ENCODE data around the gene AHCY.
"Not testable (repeated sequence)": the region's sequence is repeated elsewhere in the genome, so short reads cannot be mapped to it uniquely, and the experiment has no call there.

Gene AHCY

GRCh38 chr20:34294563-34294962, 8.6 kb downstream of the AHCY start:
- Histone ChIP-seq H3K27ac (ENCODE audit: low read depth, low read length) (no peak overlapping the region), H3K4me1 (ENCODE audit: control insufficient read depth, insufficient read depth, low read length) (no peaks in the 10 kb centered on the region), H3K9me3 (ENCODE audit: control insufficient read depth, insufficient read depth, low read depth, low read length) (no peaks in the 10 kb centered on the region), H3K27me3 (ENCODE audit: control insufficient read depth, insufficient read depth, low read length) (no peaks in the 10 kb centered on the region), H3K4me3 (ENCODE audit: low read depth, low read length) (no peak overlapping the region), H3K36me3 (ENCODE audit: control insufficient read depth, insufficient read depth, low read length) (peaks cover 75% of the 10 kb centered on the region), H3K9ac (ENCODE audit: low read length) (no peak overlapping the region)

GRCh38 chr20:34293589-34293988, 9.6 kb downstream of the AHCY start:
- H3K36me3 ChIP-seq (ENCODE audit: control insufficient read depth, insufficient read depth, low read length) = peaks cover 75% of the 10 kb centered on the region
- H3K27me3 ChIP-seq (ENCODE audit: control insufficient read depth, insufficient read depth, low read length) = no peaks in the 10 kb centered on the region
- H3K4me1 ChIP-seq (ENCODE audit: control insufficient read depth, insufficient read depth, low read length) = no peaks in the 10 kb centered on the region
- no peak overlapping the region for H3K4me3 ChIP-seq (ENCODE audit: low read depth, low read length)
- H3K9me3 ChIP-seq (ENCODE audit: control insufficient read depth, insufficient read depth, low read depth, low read length) = no peaks in the 10 kb centered on the region
- H3K27ac ChIP-seq (ENCODE audit: low read depth, low read length) = no peak overlapping the region
- H3K9ac ChIP-seq (ENCODE audit: low read length) = no peak overlapping the region

- no peaks in the 10 kb centered on the region for H3K9me3 ChIP-seq (ENCODE audit: control insufficient read depth, insufficient read depth, low read depth, low read length)
- peaks cover 80% of the 10 kb centered on the region for H3K36me3 ChIP-seq (ENCODE audit: control insufficient read depth, insufficient read depth, low read length)
These were observed 10.0 kb downstream of the AHCY start for GRCh38 chr20:34293119-34293518.

DNA sequence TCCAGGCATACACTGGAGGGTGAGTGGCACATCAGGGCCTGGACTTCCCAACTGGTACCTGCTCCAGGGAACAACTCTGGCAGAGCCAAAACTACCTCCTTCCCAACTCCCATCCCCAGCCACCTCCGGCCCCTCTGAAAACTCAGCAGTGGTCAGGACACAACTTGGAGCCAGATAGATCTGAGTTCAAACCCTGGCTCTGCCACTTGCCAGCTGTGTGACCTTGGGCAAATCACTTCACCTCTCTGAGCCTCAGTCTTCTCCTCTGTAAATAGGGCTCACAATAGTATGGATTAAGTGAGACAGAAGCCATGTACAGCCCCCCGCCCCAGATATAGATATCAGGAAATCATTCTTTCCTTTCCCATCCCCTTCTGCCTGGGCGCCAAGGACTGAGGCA, 10.7 kb downstream of the AHCY start:
- no peak overlapping the region for H3K27ac ChIP-seq (ENCODE audit: low read depth, low read length)
- no peak overlapping the region for H3K9ac ChIP-seq (ENCODE audit: low read length)
- no peaks in the 10 kb centered on the region for H3K9me3 ChIP-seq (ENCODE audit: control insufficient read depth, insufficient read depth, low read depth, low read length)
- no peak overlapping the region for H3K4me3 ChIP-seq (ENCODE audit: low read depth, low read length)
- H3K4me1 ChIP-seq (ENCODE audit: control insufficient read depth, insufficient read depth, low read length) = no peaks in the 10 kb centered on the region
- peaks cover 84% of the 10 kb centered on the region for H3K36me3 ChIP-seq (ENCODE audit: control insufficient read depth, insufficient read depth, low read length)
- no peaks in the 10 kb centered on the region for H3K27me3 ChIP-seq (ENCODE audit: control insufficient read depth, insufficient read depth, low read length)

More at GRCh38 chr20:34293119-34293518, 10.0 kb downstream of the AHCY start:
- H3K4me1 ChIP-seq (ENCODE audit: control insufficient read depth, insufficient read depth, low read length) = no peaks in the 10 kb centered on the region
- H3K27me3 ChIP-seq (ENCODE audit: control insufficient read depth, insufficient read depth, low read length) = no peaks in the 10 kb centered on the region
- H3K4me3 ChIP-seq (ENCODE audit: low read depth, low read length) = no peak overlapping the region
- H3K27ac ChIP-seq (ENCODE audit: low read depth, low read length) = no peak overlapping the region
- no peak overlapping the region for H3K9ac ChIP-seq (ENCODE audit: low read length)

DNA sequence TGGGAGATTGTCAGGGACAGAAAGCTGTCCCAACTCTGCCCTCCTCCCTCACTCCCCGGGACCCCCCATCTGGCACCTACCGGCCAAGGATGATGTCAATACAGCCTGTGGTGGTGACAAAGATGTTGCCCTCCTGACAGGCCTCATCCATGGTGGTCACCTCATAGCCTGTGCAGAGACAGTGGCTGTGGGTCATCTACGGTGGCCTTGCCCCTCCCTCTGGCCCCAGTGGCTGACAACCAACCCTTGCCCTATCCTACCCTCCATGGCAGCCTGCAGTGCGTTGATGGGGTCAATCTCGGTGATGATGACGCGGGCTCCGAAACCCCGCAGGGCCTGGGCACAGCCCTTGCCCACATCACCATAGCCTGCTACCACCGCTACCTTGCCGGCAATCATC, 12.7 kb downstream of the AHCY start:
- Histone ChIP-seq H3K36me3 (ENCODE audit: control insufficient read depth, insufficient read depth, low read length) (peaks cover 96% of the 10 kb centered on the region), H3K4me1 (ENCODE audit: control insufficient read depth, insufficient read depth, low read length) (no peaks in the 10 kb centered on the region), H3K9me3 (ENCODE audit: control insufficient read depth, insufficient read depth, low read depth, low read length) (no peaks in the 10 kb centered on the region), H3K4me3 (ENCODE audit: low read depth, low read length) (no peak overlapping the region), H3K27me3 (ENCODE audit: control insufficient read depth, insufficient read depth, low read length) (no peaks in the 10 kb centered on the region), H3K27ac (ENCODE audit: low read depth, low read length) (no peak overlapping the region), H3K9ac (ENCODE audit: low read length) (no peak overlapping the region)

- H3K36me3 ChIP-seq (ENCODE audit: control insufficient read depth, insufficient read depth, low read length) = peaks cover 95% of the 10 kb centered on the region
- H3K4me3 ChIP-seq (ENCODE audit: low read depth, low read length); H3K27ac ChIP-seq (ENCODE audit: low read depth, low read length); H3K4me1 ChIP-seq (ENCODE audit: control insufficient read depth, insufficient read depth, low read length); H3K27me3 ChIP-seq (ENCODE audit: control insufficient read depth, insufficient read depth, low read length); H3K9ac ChIP-seq (ENCODE audit: low read length); H3K9me3 ChIP-seq (ENCODE audit: control insufficient read depth, insufficient read depth, low read depth, low read length): not testable (repeated sequence)
These were observed 15.7 kb downstream of the AHCY start for GRCh38 chr20:34287500-34287899.

DNA sequence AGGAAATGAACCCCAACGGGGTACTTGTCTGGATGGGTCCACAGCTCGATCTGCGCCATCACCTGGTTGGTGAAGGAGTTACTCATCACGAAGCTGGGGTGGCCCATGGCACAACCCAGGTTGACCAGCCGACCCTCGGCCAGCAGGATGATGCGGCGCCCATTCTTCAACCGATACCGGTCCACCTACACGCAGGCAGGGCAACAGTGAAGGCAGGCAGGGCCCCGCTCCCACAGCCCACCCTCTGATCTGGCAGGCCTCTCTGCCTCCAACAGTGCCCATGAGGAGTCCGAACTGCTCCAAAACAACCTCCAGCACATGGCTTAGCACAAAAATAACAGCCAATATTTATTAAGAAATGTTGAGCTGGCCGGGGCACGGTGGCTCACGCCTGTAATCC, 17.7 kb downstream of the AHCY start:
- Histone ChIP-seq H3K9me3 (ENCODE audit: control insufficient read depth, insufficient read depth, low read depth, low read length) (no peaks in the 10 kb centered on the region), H3K4me1 (ENCODE audit: control insufficient read depth, insufficient read depth, low read length) (no peaks in the 10 kb centered on the region), H3K9ac (ENCODE audit: low read length) (no peak overlapping the region), H3K4me3 (ENCODE audit: low read depth, low read length) (no peak overlapping the region), H3K27me3 (ENCODE audit: control insufficient read depth, insufficient read depth, low read length) (no peaks in the 10 kb centered on the region), H3K27ac (ENCODE audit: low read depth, low read length) (no peak overlapping the region), H3K36me3 (ENCODE audit: control insufficient read depth, insufficient read depth, low read length) (peaks cover 95% of the 10 kb centered on the region)

- H3K36me3 ChIP-seq (ENCODE audit: control insufficient read depth, insufficient read depth, low read length) = peaks cover 96% of the 10 kb centered on the region
These were observed 19.3 kb downstream of the AHCY start for GRCh38 chr20:34283844-34284243.

DNA sequence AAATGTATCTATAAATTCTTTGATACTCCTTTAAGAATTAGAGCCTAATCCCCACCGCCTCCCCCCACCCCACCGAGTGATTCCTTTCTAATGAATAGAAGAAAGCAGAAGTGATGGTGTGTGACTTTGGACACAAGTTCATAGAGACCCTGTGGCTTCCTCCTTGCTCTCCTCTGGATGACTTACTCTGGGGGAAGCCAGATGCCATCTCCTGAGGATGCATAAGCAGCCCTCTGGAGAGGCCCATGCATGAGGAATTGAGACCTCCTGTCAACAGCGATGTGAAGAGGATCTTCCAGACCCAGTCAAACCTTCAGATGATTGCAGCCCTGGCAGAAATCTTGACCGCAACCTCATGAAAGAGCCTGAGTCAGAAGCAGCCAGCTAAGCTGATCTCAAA, 21.1 kb downstream of the AHCY start:
- peaks cover 92% of the 10 kb centered on the region for H3K36me3 ChIP-seq (ENCODE audit: control insufficient read depth, insufficient read depth, low read length)
- no peaks in the 10 kb centered on the region for H3K9me3 ChIP-seq (ENCODE audit: control insufficient read depth, insufficient read depth, low read depth, low read length)
- no peak overlapping the region for H3K4me3 ChIP-seq (ENCODE audit: low read depth, low read length)
- H3K27me3 ChIP-seq (ENCODE audit: control insufficient read depth, insufficient read depth, low read length) = no peaks in the 10 kb centered on the region
- no peak overlapping the region for H3K9ac ChIP-seq (ENCODE audit: low read length)
- no peak overlapping the region for H3K27ac ChIP-seq (ENCODE audit: low read depth, low read length)
- H3K4me1 ChIP-seq (ENCODE audit: control insufficient read depth, insufficient read depth, low read length) = no peaks in the 10 kb centered on the region

More at GRCh38 chr20:34283844-34284243, 19.3 kb downstream of the AHCY start:
- Histone ChIP-seq H3K9ac (ENCODE audit: low read length) (no peak overlapping the region), H3K27ac (ENCODE audit: low read depth, low read length) (no peak overlapping the region), H3K4me1 (ENCODE audit: control insufficient read depth, insufficient read depth, low read length) (no peaks in the 10 kb centered on the region), H3K9me3 (ENCODE audit: control insufficient read depth, insufficient read depth, low read depth, low read length) (no peaks in the 10 kb centered on the region), H3K27me3 (ENCODE audit: control insufficient read depth, insufficient read depth, low read length) (no peaks in the 10 kb centered on the region), H3K4me3 (ENCODE audit: low read depth, low read length) (no peak overlapping the region)

DNA sequence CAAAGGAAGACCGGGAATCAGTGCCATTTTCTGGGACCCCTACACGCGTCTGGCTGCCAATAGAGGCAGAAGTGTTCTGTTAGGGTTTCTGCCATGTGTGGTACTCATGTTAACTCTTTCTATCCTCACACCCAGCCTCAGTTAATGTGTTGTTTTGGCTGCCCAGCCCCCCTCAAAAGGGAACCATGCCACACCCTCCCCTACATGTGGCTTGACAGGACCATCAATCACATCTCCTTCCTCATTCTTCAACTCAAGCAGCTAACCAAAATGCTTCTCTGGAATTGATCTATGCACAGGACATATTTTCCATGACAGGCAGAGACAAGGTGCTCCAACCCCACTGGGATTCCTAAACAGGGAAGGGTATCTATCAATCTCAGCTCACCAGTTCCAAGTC, 22.0 kb downstream of the AHCY start:
- Histone ChIP-seq H3K27ac (ENCODE audit: low read depth, low read length) (no peak overlapping the region), H3K36me3 (ENCODE audit: control insufficient read depth, insufficient read depth, low read length) (peaks cover 92% of the 10 kb centered on the region), H3K27me3 (ENCODE audit: control insufficient read depth, insufficient read depth, low read length) (no peaks in the 10 kb centered on the region), H3K9ac (ENCODE audit: low read length) (no peak overlapping the region), H3K4me1 (ENCODE audit: control insufficient read depth, insufficient read depth, low read length) (no peaks in the 10 kb centered on the region), H3K9me3 (ENCODE audit: control insufficient read depth, insufficient read depth, low read depth, low read length) (no peaks in the 10 kb centered on the region), H3K4me3 (ENCODE audit: low read depth, low read length) (no peak overlapping the region)

DNA sequence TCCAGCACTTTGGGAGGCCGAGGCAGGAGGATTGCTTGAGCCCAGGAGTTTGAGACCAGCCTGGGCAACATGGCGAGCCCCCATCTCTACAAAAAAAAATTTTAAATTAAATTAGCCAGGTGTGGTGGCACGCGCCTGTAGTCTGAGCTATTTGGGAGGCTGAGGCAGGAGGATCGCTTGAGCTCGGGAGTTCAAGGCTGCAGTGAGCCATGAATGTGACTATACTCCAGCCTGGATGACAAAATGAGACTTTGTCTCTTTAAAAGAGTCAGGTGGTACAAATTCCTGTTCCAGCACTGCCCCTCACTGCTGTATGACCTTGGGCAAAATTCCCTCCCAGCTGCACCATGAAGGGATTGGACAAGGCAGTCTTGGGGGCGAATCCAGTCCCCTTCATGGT, 28.5 kb downstream of the AHCY start:
- H3K4me1 ChIP-seq (ENCODE audit: control insufficient read depth, insufficient read depth, low read length) = no peaks in the 10 kb centered on the region
- no peaks in the 10 kb centered on the region for H3K9me3 ChIP-seq (ENCODE audit: control insufficient read depth, insufficient read depth, low read depth, low read length)
- H3K27ac ChIP-seq (ENCODE audit: low read depth, low read length) = no peak overlapping the region
- H3K27me3 ChIP-seq (ENCODE audit: control insufficient read depth, insufficient read depth, low read length) = no peaks in the 10 kb centered on the region
- H3K4me3 ChIP-seq (ENCODE audit: low read depth, low read length) = no peak overlapping the region
- H3K36me3 ChIP-seq (ENCODE audit: control insufficient read depth, insufficient read depth, low read length) = peaks cover 62% of the 10 kb centered on the region
- H3K9ac ChIP-seq (ENCODE audit: low read length) = no peak overlapping the region

GRCh38 chr20:34271956-34272355, 31.2 kb downstream of the AHCY start:
- peaks cover 3% of the 10 kb centered on the region; the same call in 1 of the 2 replicates for H3K27me3 ChIP-seq (ENCODE audit: control insufficient read depth, insufficient read depth, low read length)
- H3K9me3 ChIP-seq (ENCODE audit: control insufficient read depth, insufficient read depth, low read depth, low read length) = no peaks in the 10 kb centered on the region
- H3K4me1 ChIP-seq (ENCODE audit: control insufficient read depth, insufficient read depth, low read length) = no peaks in the 10 kb centered on the region
- no peak overlapping the region for H3K4me3 ChIP-seq (ENCODE audit: low read depth, low read length)
- H3K9ac ChIP-seq (ENCODE audit: low read length) = no peak overlapping the region
- peaks cover 41% of the 10 kb centered on the region for H3K36me3 ChIP-seq (ENCODE audit: control insufficient read depth, insufficient read depth, low read length)
- no peak overlapping the region for H3K27ac ChIP-seq (ENCODE audit: low read depth, low read length)

All from HUES6 (cell line).